HG02610 (cell line): Measurements from ENCODE around the gene VWA8.
"Not testable (repeated sequence)": the region's sequence is repeated elsewhere in the genome, so short reads cannot be mapped to it uniquely, and the experiment has no call there.

Source experiments
- ATAC-seq: cut with Tn5 transposase; IDR thresholded peaks from one replicate; pipeline ENCODE4 v1.9.1; 2021; ENCODE audit warnings: mild to moderate bottlenecking, moderate library complexity; ENCODE audit not compliant: unreplicated experiment

The VWA8 gene

GRCh38 chr13:41597348-41598041 lies 363.4 kb downstream of the VWA8 start:
- ATAC-seq: no peak

- ATAC-seq: no peak
These were observed 364.7 kb downstream of the VWA8 start for GRCh38 chr13:41596190-41596589.

- no peak for ATAC-seq
These were observed 365.6 kb downstream of the VWA8 start for GRCh38 chr13:41595298-41595697.

- ATAC-seq: no peak
These were observed 370.3 kb downstream of the VWA8 start for GRCh38 chr13:41590643-41591042.

GRCh38 chr13:41590122-41590521 lies 370.8 kb downstream of the VWA8 start:
- no peak for ATAC-seq

GRCh38 chr13:41589434-41589833 lies 371.5 kb downstream of the VWA8 start:
- no peak for ATAC-seq

- no peak for ATAC-seq
These were observed 372.0 kb downstream of the VWA8 start for GRCh38 chr13:41588899-41589298.

- no peak for ATAC-seq
These were observed 372.5 kb downstream of the VWA8 start for GRCh38 chr13:41588448-41588847.

- ATAC-seq: no peak
These were observed 373.4 kb downstream of the VWA8 start for GRCh38 chr13:41587490-41587889.

- no peak for ATAC-seq
These were observed 374.7 kb downstream of the VWA8 start for GRCh38 chr13:41586216-41586615.

- no peak for ATAC-seq
These were observed 378.9 kb downstream of the VWA8 start for GRCh38 chr13:41582027-41582463.

- ATAC-seq: no peak
These were observed 380.6 kb downstream of the VWA8 start for GRCh38 chr13:41580345-41580744.

- no peak for ATAC-seq
These were observed 381.0 kb downstream of the VWA8 start for GRCh38 chr13:41579881-41580280.

GRCh38 chr13:41579168-41579567 lies 381.7 kb downstream of the VWA8 start:
- no peak for ATAC-seq

- no peak for ATAC-seq
These were observed 382.5 kb downstream of the VWA8 start for GRCh38 chr13:41578371-41578770.

GRCh38 chr13:41577436-41577835 lies 383.5 kb downstream of the VWA8 start:
- peak; percentile 62 for ATAC-seq

- ATAC-seq: not testable (repeated sequence)
These were observed 387.3 kb downstream of the VWA8 start for GRCh38 chr13:41573640-41574039.

- ATAC-seq: not testable (repeated sequence)
These were observed 389.0 kb downstream of the VWA8 start for GRCh38 chr13:41571817-41572340.

GRCh38 chr13:41568972-41569351 lies 391.9 kb downstream of the VWA8 start:
- no peak for ATAC-seq

- ATAC-seq: no peak
These were observed 392.6 kb downstream of the VWA8 start for GRCh38 chr13:41568143-41568971.

GRCh38 chr13:41567363-41567762 lies 393.5 kb downstream of the VWA8 start:
- no peak for ATAC-seq

- ATAC-seq: no peak
These were observed 395.1 kb downstream of the VWA8 start for GRCh38 chr13:41565846-41566245.
